ENCODE measurements around the gene PLEKHA7.
"Not testable (repeated sequence)": the region's sequence is repeated elsewhere in the genome, so short reads cannot be mapped to it uniquely, and the experiment has no call there.

The PLEKHA7 gene

GRCh38 chr11:17014321-17014832 is at the start of gene PLEKHA7:
Gene PLEKHA7 (minus strand): TSS chr11:17014414. CDS start chr11:17014401, 13 bp downstream.
- DNase-seq, result no peak

- DNase-seq, result peak; percentile 31
Observed at GRCh38 chr11:17063171-17064002, 49.2 kb upstream of the PLEKHA7 start.

GRCh38 chr11:17051146-17051545 is 36.9 kb upstream of the PLEKHA7 start:
- not testable (repeated sequence) for DNase-seq

- DNase-seq, result not testable (repeated sequence)
Observed at GRCh38 chr11:17048491-17048890, 34.3 kb upstream of the PLEKHA7 start.

GRCh38 chr11:17046690-17047089 is 32.5 kb upstream of the PLEKHA7 start:
- DNase-seq, result no peak

GRCh38 chr11:17036666-17037658 is 22.7 kb upstream of the PLEKHA7 start:
- no peak for DNase-seq

GRCh38 chr11:17034027-17034426 is 19.8 kb upstream of the PLEKHA7 start:
- not testable (repeated sequence) for DNase-seq

GRCh38 chr11:17026487-17027082 is 12.4 kb upstream of the PLEKHA7 start:
- DNase-seq, result no peak

GRCh38 chr11:17024924-17025323 is 10.7 kb upstream of the PLEKHA7 start:
- DNase-seq, result no peak

- DNase-seq, result no peak
Observed at GRCh38 chr11:17021511-17021910, 7.3 kb upstream of the PLEKHA7 start.

GRCh38 chr11:17020831-17021230 is 6.6 kb upstream of the PLEKHA7 start:
- no peak for DNase-seq

- no peak for DNase-seq
Observed at GRCh38 chr11:17019232-17019631, 5.0 kb upstream of the PLEKHA7 start.

GRCh38 chr11:17015627-17016126 is 1.5 kb upstream of the PLEKHA7 start:
- peak; percentile 66 for DNase-seq

- no peak for DNase-seq
Observed at GRCh38 chr11:17014833-17015626, 816 bp upstream of the PLEKHA7 start.

- DNase-seq, result no peak
Observed at GRCh38 chr11:17013548-17014320, 480 bp downstream of the PLEKHA7 start.

GRCh38 chr11:17012712-17013547 is 1.3 kb downstream of the PLEKHA7 start:
- peak; percentile 54 for DNase-seq

- no peak for DNase-seq
Observed at GRCh38 chr11:17012179-17012578, 2.0 kb downstream of the PLEKHA7 start.

GRCh38 chr11:17010851-17011420 is 3.3 kb downstream of the PLEKHA7 start:
- DNase-seq, result no peak

- no peak for DNase-seq
Observed at GRCh38 chr11:17008099-17008498, 6.1 kb downstream of the PLEKHA7 start.

GRCh38 chr11:17005646-17006045 is 8.6 kb downstream of the PLEKHA7 start:
- no peak for DNase-seq

Data from femur (tissue), 1 donor.